GM18526 (cell line): ENCODE results near the gene XRCC5.

Experiments used
- POLR2A ChIP-seq: IDR thresholded peaks from 3 replicates; pipeline ENCODE4 v1.6.1; 2011; ENCODE audit not compliant: insufficient read length; ENCODE audit errors: extremely low read depth

Gene XRCC5

GRCh38 chr2:216108310-216108966 lies 710 bp upstream of the XRCC5 start:
- TF ChIP-seq POLR2A: no peak

- TF ChIP-seq POLR2A: no peak
Observed at GRCh38 chr2:216109962-216110614, 940 bp downstream of the XRCC5 start.

GRCh38 chr2:216110620-216111019 lies 1.5 kb downstream of the XRCC5 start:
- TF ChIP-seq POLR2A: no peak

GRCh38 chr2:216111122-216111521 lies 2.0 kb downstream of the XRCC5 start:
- no peak for TF ChIP-seq POLR2A

- no peak for TF ChIP-seq POLR2A
Observed at GRCh38 chr2:216112926-216113325, 3.8 kb downstream of the XRCC5 start.

GRCh38 chr2:216113572-216113971 lies 4.4 kb downstream of the XRCC5 start:
- no peak for TF ChIP-seq POLR2A

- TF ChIP-seq POLR2A: no peak
Observed at GRCh38 chr2:216114382-216114713, 5.2 kb downstream of the XRCC5 start.

GRCh38 chr2:216114714-216115531 lies 5.8 kb downstream of the XRCC5 start:
- TF ChIP-seq POLR2A: peak; percentile 56

GRCh38 chr2:216116418-216116817 lies 7.3 kb downstream of the XRCC5 start:
- TF ChIP-seq POLR2A: no peak

GRCh38 chr2:216117561-216118340 lies 8.6 kb downstream of the XRCC5 start:
- TF ChIP-seq POLR2A: no peak

- TF ChIP-seq POLR2A: no peak
Observed at GRCh38 chr2:216118474-216118873, 9.3 kb downstream of the XRCC5 start.

GRCh38 chr2:216119146-216119545 lies 10.0 kb downstream of the XRCC5 start:
- TF ChIP-seq POLR2A: no peak

GRCh38 chr2:216119986-216120385 lies 10.8 kb downstream of the XRCC5 start:
- no peak for TF ChIP-seq POLR2A

GRCh38 chr2:216121255-216121654 lies 12.1 kb downstream of the XRCC5 start:
- TF ChIP-seq POLR2A: no peak

- no peak for TF ChIP-seq POLR2A
Observed at GRCh38 chr2:216126943-216127342, 17.8 kb downstream of the XRCC5 start.
